Activated T-cell treated with anti-CD3 and anti-CD28 coated beads for 24 hours (primary cell): ENCODE results near the gene RFX4.
"Not testable (repeated sequence)": the region's sequence is repeated elsewhere in the genome, so short reads cannot be mapped to it uniquely, and the experiment has no call there.

Experiments used
- DNase-seq: peaks from one replicate; pipeline ENCODE4 v3.0.0-alpha.2; 2020; ENCODE audit warnings: low read depth

The RFX4 gene

GRCh38 chr12:106692033-106692432 is 109.2 kb downstream of the RFX4 start:
- DNase-seq: not testable (repeated sequence)

GRCh38 chr12:106692896-106693820 is 110.4 kb downstream of the RFX4 start:
- DNase-seq: no peak

- DNase-seq: no peak
Observed at GRCh38 chr12:106696071-106696470, 113.3 kb downstream of the RFX4 start.

GRCh38 chr12:106696681-106697417 is 114.0 kb downstream of the RFX4 start:
- no peak for DNase-seq

- DNase-seq: no peak
Observed at GRCh38 chr12:106704081-106704480, 121.3 kb downstream of the RFX4 start.

- DNase-seq: no peak
Observed at GRCh38 chr12:106705971-106706370, 123.2 kb downstream of the RFX4 start.

GRCh38 chr12:106709068-106709511 is 126.3 kb downstream of the RFX4 start:
- no peak for DNase-seq

GRCh38 chr12:106710143-106710893 is 127.5 kb downstream of the RFX4 start:
- no peak for DNase-seq

GRCh38 chr12:106711316-106711715 is 128.5 kb downstream of the RFX4 start:
- no peak for DNase-seq

GRCh38 chr12:106712768-106713167 is 130.0 kb downstream of the RFX4 start:
- DNase-seq: no peak

- DNase-seq: no peak
Observed at GRCh38 chr12:106714926-106715325, 132.1 kb downstream of the RFX4 start.

GRCh38 chr12:106715582-106715981 is 132.8 kb downstream of the RFX4 start:
- DNase-seq: no peak

GRCh38 chr12:106717673-106718072 is 134.9 kb downstream of the RFX4 start:
- no peak for DNase-seq

- DNase-seq: no peak
Observed at GRCh38 chr12:106719879-106720278, 137.1 kb downstream of the RFX4 start.

GRCh38 chr12:106720696-106721095 is 137.9 kb downstream of the RFX4 start:
- no peak for DNase-seq

- no peak for DNase-seq
Observed at GRCh38 chr12:106721915-106722314, 139.1 kb downstream of the RFX4 start.

GRCh38 chr12:106722837-106723236 is 140.0 kb downstream of the RFX4 start:
- no peak for DNase-seq

- no peak for DNase-seq
Observed at GRCh38 chr12:106723416-106723815, 140.6 kb downstream of the RFX4 start.

- no peak for DNase-seq
Observed at GRCh38 chr12:106724116-106724515, 141.3 kb downstream of the RFX4 start.

GRCh38 chr12:106724934-106725333 is 142.1 kb downstream of the RFX4 start:
- no peak for DNase-seq

- DNase-seq: not testable (repeated sequence)
Observed at GRCh38 chr12:106726603-106727202, 143.9 kb downstream of the RFX4 start.

- DNase-seq: no peak
Observed at GRCh38 chr12:106729611-106730010, 146.8 kb downstream of the RFX4 start.
